Parietal lobe (tissue), 2 donors: ENCODE measurements around the gene DNAJA3. TPM values are rescaled to one million over a fixed set of nuclear protein-coding genes. Genes with fewer than 3 reads are reported as not detected.

Experiments
- small RNA-seq: library from RNA; depleted of rRNA; stranded (forward); fragments of <200 nt; gene quantifications from one replicate; pipeline ENCODE3, GENCODE V24; 2014; ENCODE audit warnings: low replicate concordance
- total RNA-seq: library from RNA; depleted of rRNA; stranded (reverse); fragments of >200 nt; gene quantifications from one replicate; pipeline ENCODE4 v1.2.3, GENCODE V29; 2014

DNAJA3 gene
- total RNA-seq = 33.2 TPM

GRCh38 chr16:4425378-4426020, at the start of gene DNAJA3:
DNAJA3 (plus strand) TSS chr16:4425868; CDS start chr16:4425882, 14 bp downstream.

DNA sequence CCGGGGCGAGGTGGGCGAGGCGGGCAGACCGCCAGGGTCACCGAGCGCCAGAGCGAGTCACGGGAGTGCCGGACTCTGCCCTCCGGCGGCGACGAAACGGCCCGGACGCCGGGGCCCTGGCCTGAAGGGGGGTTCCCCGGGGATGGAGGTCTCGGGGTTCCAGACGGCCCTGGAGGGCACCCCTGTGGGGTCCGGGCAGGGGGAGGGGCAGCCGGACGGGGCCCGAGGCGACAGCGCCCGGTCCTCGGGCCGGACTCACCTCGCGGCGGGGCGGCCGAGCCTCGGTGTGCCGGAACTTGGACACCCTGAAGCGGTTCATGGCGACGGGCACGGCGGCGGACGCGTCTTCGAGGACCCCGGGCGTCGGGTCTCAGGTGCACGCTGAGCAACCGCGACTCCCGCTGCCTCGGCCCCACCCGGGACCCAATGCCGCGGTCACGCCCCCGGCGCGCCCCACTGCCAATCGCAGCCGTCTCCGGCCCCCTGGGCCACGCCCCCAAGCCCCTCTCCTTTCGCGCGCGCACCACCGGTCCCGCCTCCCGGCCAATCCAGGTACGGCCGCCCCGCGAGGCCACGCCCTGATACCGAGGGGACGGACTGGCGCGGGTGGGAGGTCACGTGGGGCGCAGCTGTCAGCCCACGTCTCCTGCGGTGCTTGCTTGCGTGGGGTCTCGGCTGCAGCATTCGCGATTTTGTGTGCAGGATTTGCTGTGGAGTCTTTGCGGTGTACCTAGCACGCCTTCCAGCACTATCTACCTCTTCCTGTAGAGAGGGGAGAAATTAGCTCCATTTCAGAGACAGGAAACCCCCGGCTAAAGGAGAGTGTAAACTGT, 9.3 kb upstream of the DNAJA3 start, which contains the start of gene CORO7:
CORO7 (minus strand) TSS at position 397 of the 833 bp plus-strand sequence; CDS start at position 319, 78 bp downstream.

DNA sequence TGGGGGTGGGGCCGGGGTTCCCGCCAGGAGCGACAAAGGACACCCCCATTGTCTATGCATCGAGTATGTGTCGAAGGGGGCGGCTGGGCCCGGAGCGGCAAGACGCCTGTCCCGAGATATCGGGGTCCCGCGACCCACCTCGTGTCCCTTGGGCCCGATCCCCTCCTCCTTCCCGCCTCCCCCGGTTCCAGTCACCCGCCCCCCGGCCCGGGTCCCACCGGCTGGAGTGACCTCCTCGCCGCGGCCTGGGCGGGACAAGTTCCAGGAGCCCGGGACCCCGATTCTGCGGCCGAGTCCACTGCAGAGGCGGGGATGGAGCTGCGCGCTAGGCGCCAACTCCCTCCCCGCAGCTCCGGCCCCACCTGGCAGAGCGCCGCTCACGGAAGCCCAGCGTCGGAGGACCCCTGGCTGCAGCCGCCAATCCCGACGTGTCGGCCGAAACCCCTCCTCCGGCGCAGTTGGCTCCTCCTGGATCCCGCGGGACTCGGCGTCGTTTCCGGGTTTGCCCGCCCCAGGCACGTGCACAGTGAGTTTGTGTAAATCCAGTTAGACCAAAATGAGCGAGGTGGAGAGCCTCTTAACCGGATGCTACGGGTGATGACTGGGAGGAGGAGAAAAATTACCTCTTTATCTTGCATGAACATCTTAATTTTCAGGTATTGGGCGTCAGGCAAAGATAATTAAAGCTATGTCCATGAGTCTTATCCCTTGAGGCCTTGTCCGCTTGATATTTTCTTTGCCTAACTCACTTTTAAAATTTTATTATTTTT, 48.7 kb downstream of the DNAJA3 start, which contains the start of gene NMRAL1:
NMRAL1 (minus strand) TSS at position 434 of the 770 bp plus-strand sequence. CDS start 493 bp downstream, outside the sequence.

GRCh38 chr16:4475880-4476788, 50.5 kb downstream of the DNAJA3 start, which contains the start of gene HMOX2:
HMOX2 (plus strand) TSS chr16:4476398; CDS start chr16:4505525, 29,127 bp downstream.

Small RNA genes lying within 50 kb of the gene (small RNA-seq; reads per million reads assigned to genes)
- not detected for gene AC012676.2

Other genes starting within 250 kb of the DNAJA3 start
- gene SRL, start 183.8 kb upstream of the DNAJA3 start, total RNA-seq = not detected
- gene TFAP4, start 152.8 kb upstream of the DNAJA3 start, total RNA-seq = 10.6 TPM
- gene GLIS2, start 109.8 kb upstream of the DNAJA3 start, total RNA-seq = 4.7 TPM
- 21.0 TPM for gene PAM16, start 74.5 kb upstream of the DNAJA3 start, total RNA-seq
- gene VASN, start 54.0 kb upstream of the DNAJA3 start, total RNA-seq = 1.9 TPM
- gene CORO7, start 9.3 kb upstream of the DNAJA3 start, total RNA-seq = 54.8 TPM
- 57.9 TPM for gene NMRAL1, start 48.8 kb downstream of the DNAJA3 start, total RNA-seq
- gene HMOX2, start 50.5 kb downstream of the DNAJA3 start, total RNA-seq = 42.9 TPM
- 18.2 TPM for gene CDIP1, start 112.9 kb downstream of the DNAJA3 start, total RNA-seq
- 0.63 TPM for gene C16orf96, start 130.5 kb downstream of the DNAJA3 start, total RNA-seq
- gene UBALD1, start 189.0 kb downstream of the DNAJA3 start, total RNA-seq = 8.5 TPM
- 65.1 TPM for gene MGRN1, start 199.0 kb downstream of the DNAJA3 start, total RNA-seq